Bone marrow (tissue), 2 donors: ENCODE measurements around the gene FAM98B.
A peak's percentile ranks its signal among the peaks of the same experiment; 100 is the strongest.
"Not testable (repeated sequence)": the region's sequence is repeated elsewhere in the genome, so short reads cannot be mapped to it uniquely, and the experiment has no call there.

Experiments
- DNase-seq, 2 donors: peaks; one replicate each; lab custom pipeline; 2025; lab: John Stamatoyannopoulos, UW

FAM98B gene

GRCh38 chr15:38453971-38454695, at the start of gene FAM98B:
Gene FAM98B (plus strand): TSS chr15:38454127. CDS start chr15:38454162, 35 bp downstream.
- DNase-seq = peak; percentile 27 to 75

DNA sequence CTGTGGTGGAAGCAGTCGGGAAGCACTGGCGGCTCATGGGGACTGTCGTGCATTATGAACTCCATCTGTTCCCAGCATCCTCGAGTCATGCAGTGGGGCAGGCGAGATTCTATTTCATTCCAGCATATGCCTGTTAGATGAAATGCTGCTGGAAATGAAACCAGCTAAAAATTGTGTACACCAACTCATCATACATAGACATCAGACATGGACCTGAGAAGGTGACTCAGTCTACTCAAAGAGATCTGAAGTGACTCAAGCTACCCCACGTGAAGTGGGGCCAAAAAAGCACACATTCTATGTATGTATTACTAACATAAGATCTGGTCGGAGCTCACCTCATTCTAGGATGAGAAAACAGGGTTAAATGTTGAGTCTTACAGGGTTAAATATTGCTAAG, 47.5 kb upstream of the FAM98B start:
- DNase-seq = no peak

DNA sequence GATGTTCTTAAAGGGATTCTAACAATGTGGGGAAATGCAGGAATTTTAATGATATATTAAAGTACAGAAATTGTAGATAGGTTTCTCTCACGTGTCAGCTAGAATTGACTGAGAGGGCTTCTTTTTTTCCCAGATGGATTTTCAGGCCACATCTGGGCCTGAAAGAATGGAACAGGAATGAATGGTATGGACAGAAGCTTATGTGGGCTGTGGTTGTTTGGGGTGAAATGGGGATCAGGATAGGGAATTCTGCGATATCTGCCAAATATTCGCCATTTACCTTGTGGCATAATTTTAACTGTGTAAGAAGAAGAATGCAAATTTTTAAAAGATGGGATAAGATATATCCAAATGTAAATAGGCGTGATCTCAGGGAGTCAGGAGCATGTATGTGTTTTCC, 45.4 kb upstream of the FAM98B start:
- DNase-seq = no peak

GRCh38 chr15:38411902-38412301, 42.0 kb upstream of the FAM98B start:
- no peak for DNase-seq

GRCh38 chr15:38412466-38412865, 41.5 kb upstream of the FAM98B start:
- DNase-seq = no peak

GRCh38 chr15:38414357-38414756, 39.6 kb upstream of the FAM98B start:
- DNase-seq = no peak

DNA sequence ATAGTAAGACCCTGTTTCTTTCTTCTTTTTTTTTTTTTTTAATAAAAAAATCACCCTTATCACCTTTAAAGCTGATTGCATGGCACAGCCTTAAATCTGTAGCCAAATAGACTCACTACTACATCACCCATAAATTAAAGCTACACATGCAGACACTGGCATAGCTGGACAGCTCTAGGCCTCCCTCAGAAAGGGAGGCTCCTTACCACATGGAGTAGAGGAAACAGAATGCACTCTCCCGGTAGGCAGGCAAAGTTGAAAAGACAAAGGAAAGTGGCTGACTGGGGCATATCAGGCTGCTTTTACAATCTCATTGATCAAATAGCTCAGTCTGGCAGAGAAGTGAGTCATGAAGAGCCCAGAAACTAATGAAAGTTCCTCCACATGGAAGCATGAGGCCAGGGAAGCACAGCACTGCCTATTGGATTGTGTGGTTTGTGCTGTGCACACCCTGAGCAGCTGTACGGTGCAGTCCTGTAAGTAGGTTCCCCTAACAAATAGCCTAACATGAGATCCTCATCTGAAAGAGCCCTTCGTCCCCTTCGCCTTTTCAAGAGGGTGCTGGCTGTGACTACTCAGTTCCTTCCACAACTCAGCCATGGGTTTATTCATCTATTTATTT, 32.7 kb upstream of the FAM98B start:
- no peak for DNase-seq

GRCh38 chr15:38424101-38424552, 29.8 kb upstream of the FAM98B start:
- no peak for DNase-seq

- DNase-seq = no peak
Measured at GRCh38 chr15:38425269-38425668, 28.7 kb upstream of the FAM98B start.

GRCh38 chr15:38427380-38427779, 26.5 kb upstream of the FAM98B start:
- DNase-seq = no peak

DNA sequence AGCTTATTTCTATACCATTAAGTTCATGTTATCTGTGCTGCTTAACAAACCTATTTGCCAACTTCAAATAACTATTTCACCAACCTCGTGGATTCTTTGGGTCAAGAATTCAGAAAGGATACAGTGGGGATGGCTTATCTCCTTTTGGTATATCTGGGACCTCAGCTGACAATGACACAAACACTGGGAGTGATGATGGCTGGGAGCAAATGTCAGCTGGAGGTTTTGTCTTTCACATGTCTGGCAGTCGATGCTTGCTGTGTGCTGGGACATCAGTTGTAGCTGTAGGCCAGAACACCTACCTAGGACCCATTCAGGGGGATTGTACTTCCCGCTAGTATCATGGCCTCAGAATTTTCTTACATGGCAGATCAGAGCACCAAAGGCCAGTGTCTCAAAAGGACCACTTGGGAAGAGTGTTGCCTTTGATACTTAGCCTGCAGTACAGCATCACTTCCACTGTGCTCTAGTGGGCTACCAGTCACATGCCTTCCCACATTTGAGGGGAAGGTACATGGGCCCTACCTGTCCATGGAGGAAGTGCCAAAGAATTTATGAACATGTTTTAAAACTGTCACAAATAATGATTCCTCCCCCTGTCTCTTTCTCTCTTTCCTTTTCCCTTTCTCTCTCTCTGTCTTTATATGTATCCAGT, 23.7 kb upstream of the FAM98B start:
- DNase-seq = no peak

GRCh38 chr15:38436993-38437392, 16.9 kb upstream of the FAM98B start:
- DNase-seq = no peak

DNA sequence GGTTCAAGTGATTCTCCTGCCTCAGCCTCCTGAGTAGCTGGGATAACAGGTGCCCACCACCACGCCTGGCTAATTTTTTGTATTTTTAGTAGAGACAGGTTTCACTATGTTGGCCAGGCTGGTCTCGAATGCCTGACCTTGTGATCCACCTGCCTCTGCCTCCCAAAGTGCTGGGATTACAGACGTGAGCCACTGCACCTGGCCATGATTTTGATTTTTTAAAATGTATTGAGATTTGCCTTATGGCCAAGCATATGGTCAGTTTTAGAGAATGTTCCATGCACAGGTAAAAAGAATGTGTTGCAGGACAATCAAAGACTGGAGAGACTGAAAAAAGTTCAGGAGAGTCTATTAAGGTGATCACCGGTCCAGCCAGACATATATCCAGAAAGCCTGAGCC, 16.3 kb upstream of the FAM98B start:
- not testable (repeated sequence) for DNase-seq

DNA sequence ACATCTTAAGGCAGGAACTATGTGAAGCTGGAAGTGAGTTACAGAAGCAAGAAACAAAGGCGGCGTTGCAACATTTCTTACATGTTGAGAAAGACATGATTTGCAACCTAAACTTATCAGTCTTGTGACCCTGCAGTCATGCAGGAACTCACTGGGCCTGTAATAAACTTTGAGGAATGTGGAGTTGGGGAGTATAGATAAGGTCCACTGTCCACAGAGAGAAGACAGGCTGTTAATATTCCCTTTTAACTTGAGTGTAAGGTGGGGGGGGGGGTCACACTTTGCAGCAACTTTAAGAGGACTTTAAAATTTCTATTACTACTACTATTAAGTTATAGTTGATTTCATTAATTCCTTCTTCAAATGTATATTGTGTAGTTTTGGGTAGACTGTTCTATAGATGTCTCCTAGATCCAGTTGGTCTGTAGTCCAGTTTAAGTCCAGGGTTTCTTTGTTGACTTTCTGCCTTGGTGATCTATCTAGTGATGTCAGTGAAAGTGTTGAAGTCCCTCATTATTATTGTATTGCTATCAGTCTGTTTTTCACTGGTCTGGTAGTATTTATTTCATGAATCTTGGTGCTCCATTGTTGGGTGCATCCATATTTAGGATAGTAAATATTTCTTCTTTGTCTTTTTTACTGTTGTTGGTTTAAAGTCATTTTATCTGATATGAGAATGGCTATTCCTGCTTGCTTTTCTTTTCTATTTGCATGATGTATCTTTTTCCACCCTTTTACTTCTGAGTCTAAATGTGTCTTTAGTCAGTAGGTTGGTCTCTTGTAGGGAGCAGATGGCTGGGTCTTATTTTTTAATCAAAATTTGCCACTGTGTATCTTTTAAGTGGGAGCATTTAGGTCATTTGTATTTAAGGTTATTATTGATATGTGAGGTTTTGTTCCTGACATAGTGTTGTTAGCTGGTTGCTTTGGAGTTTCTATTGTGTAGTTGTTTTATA, 15.6 kb upstream of the FAM98B start:
- DNase-seq = no peak

DNA sequence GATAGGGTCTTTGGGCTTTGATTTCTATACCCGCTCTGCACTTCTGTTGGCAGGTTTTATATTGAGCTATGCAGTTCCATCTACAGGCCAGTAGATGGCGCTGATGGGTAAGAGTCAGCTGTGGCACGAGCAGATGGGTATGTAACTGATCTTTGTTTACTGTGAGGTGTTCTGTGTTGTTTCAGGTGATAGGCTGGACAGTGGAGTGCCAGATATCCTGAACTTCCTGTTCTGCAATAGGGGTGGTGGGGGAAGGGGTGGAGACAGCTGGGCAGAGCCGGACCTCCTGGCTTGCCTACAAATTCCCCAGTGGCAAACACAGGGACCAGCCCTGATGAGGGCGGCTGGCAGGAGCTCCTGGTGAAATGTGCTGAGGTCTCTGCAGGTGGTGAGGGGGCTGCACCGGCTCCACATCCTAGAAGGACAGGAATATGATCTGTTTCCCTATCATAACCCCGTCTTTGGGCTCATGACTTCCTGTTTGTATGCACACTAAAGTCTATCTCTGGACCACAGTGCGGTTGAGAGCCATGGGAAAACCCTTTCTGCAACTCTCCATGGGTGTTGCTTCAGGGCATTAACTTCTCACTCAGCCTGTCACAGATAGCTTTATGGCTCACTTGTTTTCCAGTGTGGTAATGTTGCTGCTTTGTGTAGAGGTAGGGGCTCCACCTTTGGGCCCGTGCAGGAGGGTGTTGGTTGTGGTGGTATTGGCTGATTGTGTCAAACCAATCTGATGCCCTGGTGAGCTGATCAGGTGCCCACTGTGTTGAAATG, 13.4 kb upstream of the FAM98B start:
- DNase-seq = peak; percentile 13 to 58

DNA sequence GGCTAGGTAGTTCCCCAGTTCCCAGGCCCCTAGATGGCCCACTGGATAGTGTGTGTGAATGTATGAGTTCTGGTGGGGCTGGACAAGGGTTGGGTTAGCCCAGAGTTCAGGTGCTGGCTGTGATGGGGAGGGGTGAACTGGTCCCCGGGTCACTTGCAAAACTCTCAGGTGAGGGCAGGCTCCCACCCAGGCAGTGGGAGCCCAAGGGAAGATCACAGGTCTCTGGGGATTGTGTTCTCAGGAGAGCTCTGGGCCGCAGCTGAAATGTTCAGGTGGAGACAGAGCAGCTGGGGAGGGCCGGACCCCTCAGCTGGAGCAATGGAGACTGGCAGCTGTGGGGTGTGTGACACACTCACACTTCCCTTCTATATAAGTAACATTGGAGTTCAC, 12.8 kb upstream of the FAM98B start:
- DNase-seq = no peak

DNA sequence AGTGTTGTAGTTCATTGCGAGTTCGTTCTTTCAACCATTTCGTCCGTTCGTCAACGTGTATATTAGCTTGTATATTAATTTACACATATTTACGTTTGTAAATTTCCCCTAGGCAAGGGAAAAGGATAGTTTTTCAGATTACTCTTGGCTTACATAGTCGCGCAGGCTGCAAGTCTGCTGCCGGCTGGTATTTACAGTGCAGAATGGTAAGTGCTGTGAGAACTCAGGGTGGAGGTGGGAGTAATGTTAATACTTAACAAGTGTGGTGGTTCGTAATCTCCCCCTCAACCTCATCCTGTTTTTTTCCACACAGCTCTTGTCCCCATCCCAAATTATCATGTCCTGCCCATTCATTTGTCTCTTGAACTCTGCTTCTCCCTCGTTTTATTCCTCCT, 766 bp downstream of the FAM98B start:
- DNase-seq = no peak

GRCh38 chr15:38455092-38455491, 1.2 kb downstream of the FAM98B start:
- peak in 1 of 2 donors; percentile 7 for DNase-seq

DNA sequence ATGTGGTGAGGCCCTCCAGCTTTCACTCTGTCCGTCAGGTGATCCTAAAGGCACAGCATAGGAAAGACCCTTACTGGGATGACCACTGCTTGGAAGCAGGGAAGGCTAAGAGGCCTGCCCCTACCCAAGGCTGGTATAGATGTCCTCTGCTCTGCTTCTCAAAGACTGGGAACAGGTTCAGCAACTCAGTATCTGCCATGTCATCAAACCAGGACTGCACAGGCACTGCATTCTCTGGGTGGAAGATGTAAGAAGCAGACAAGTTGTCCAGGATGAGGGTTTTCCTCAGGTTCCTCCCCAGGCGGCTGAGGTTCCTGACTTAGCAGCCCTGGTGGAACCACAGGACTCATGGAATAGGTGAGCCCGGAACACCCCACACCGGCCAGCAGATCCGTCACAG, 4.7 kb downstream of the FAM98B start:
- DNase-seq = no peak

DNA sequence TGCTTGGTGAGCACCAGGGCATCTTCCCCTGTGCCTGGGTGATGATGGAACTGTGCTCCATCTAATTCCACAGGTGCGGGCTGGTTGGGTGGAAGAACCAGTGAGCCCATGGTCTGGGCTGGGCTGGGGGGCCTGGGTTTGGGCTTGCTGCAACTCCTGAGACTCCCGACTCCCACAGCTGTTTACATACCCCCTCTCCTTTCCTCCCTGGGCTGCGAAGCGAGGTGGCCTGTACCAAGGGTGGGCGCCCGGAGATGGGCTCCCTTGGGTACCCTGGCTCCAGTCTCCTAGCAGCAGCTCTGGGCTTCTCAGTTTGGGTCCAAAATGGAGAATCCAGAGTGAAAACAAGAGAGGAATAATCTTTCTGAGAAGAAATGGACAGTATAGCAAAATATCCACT, 5.6 kb downstream of the FAM98B start:
- DNase-seq = no peak

DNA sequence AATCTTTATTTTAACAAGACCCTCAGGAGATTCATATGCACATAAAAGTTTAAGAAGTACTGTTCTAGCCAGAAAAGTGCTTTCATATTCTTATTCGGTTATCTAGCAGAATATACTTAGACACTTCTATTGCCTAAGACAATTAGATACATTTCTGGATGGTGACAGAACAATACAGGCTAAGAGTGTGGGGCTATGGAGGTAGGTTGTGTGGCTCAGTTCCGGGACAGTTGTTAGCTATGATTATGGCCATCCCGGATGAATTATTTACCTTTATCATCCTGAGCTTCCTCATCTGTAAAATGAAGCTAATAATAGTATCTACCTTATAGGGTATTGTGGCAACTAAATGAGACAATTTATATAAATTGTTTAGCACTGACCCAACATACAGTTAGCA, 6.6 kb downstream of the FAM98B start:
- no peak for DNase-seq
